IMR-90 (cell line): ENCODE measurements around the gene EIF4G2. TPM values are rescaled to one million over a fixed set of nuclear protein-coding genes. Genes with fewer than 3 reads are reported as not detected.

Experiments used
- ATAC-seq: fragments of 200-7000 bp; cut with Tn5 transposase; 2 replicates; pipeline ENCODE4 v1.9.1; 2020; ENCODE audit warnings: low read depth, mild to moderate bottlenecking, moderate library complexity
- BruUV-seq: library from RNA; stranded (reverse); fragments of 400-500 nt; replicated peaks from 2 replicates; lab custom pipeline; 2021; lab: Mats Ljungman, UMichigan
- CTCF ChIA-PET: fragments of 300-600 bp; formaldehyde crosslinking; extraction: SDS; loops from one replicate; lab custom pipeline; 2021; ENCODE audit warnings: antibody characterized with exemption; lab: Yijun Ruan, JAX
- POLR2A ChIA-PET: fragments of 300-600 bp; sonication (Branson Sonifier 250); formaldehyde crosslinking; loops from one replicate; lab custom pipeline; 2022; ENCODE audit warnings: antibody characterized with exemption; ENCODE audit not compliant: unreplicated experiment; lab: Charles Lee
- DNase-seq: peaks from one replicate; pipeline ENCODE4 v3.0.0; 2013
- H2AFZ ChIP-seq: replicated peaks from 2 replicates; pipeline ENCODE3; 2013; ENCODE audit warnings: low read length, mild to moderate bottlenecking; ENCODE audit not compliant: poor library complexity
- H2AK5ac ChIP-seq: 2 replicates; pipeline ENCODE4 v1.6.1; 2013; ENCODE audit warnings: low read depth, low read length, inconsistent platforms
- H2AK9ac ChIP-seq: replicated peaks from 2 replicates; pipeline ENCODE3; 2013; ENCODE audit warnings: mild to moderate bottlenecking, low read depth, low read length, moderate library complexity; ENCODE audit not compliant: poor library complexity
- H2BK120ac ChIP-seq: 2 replicates; pipeline ENCODE4 v1.6.1; 2013; ENCODE audit warnings: low read depth, low read length, inconsistent platforms
- H2BK15ac ChIP-seq: 3 replicates; pipeline ENCODE4 v1.6.1; 2013; ENCODE audit warnings: low read depth, low read length, inconsistent platforms
- H2BK20ac ChIP-seq: 2 replicates; pipeline ENCODE4 v1.6.1; 2013; ENCODE audit warnings: low read depth, mild to moderate bottlenecking, inconsistent platforms, low read length, moderate library complexity
- H2BK5ac ChIP-seq: 2 replicates; pipeline ENCODE4 v1.6.1; 2013; ENCODE audit warnings: mild to moderate bottlenecking, low read depth, low read length, inconsistent platforms; ENCODE audit not compliant: poor library complexity, severe bottlenecking
- H3K14ac ChIP-seq: replicated peaks from 2 replicates; pipeline ENCODE4 v1.6.1; 2013; ENCODE audit warnings: low read depth, low read length, inconsistent platforms
- H3K18ac ChIP-seq: 2 replicates; pipeline ENCODE4 v1.6.1; 2013; ENCODE audit warnings: low read depth, low read length, control low read depth
- H3K23ac ChIP-seq: 2 replicates; pipeline ENCODE4 v1.6.1; 2013; ENCODE audit warnings: low read depth, low read length, inconsistent platforms
- H3K27ac ChIP-seq: 2 replicates; pipeline ENCODE4 v1.5.1; 2013; ENCODE audit warnings: mild to moderate bottlenecking, control low read depth, low read length; ENCODE audit not compliant: insufficient read depth
- H3K27me3 ChIP-seq: 2 replicates; pipeline ENCODE4 v1.6.1; 2013; ENCODE audit warnings: low read length; ENCODE audit not compliant: control insufficient read depth, insufficient read depth
- H3K36me3 ChIP-seq: 2 replicates; pipeline ENCODE4 v1.6.1; 2013; ENCODE audit warnings: low read length, mixed read lengths; ENCODE audit not compliant: control insufficient read depth, insufficient read depth
- H3K4ac ChIP-seq: 2 replicates; pipeline ENCODE4 v1.6.1; 2013; ENCODE audit warnings: low read depth, low read length, inconsistent platforms
- H3K4me1 ChIP-seq: 2 replicates; pipeline ENCODE4 v1.6.1; 2013; ENCODE audit warnings: low read length, mixed read lengths; ENCODE audit not compliant: control insufficient read depth, insufficient read depth
- H3K4me2 ChIP-seq: 2 replicates; pipeline ENCODE4 v1.6.1; 2013; ENCODE audit warnings: low read depth, mild to moderate bottlenecking, control low read depth, low read length, moderate library complexity
- H3K4me3 ChIP-seq: 2 replicates; pipeline ENCODE4 v1.5.1; 2013; ENCODE audit warnings: low read depth, mild to moderate bottlenecking, control low read depth, low read length, moderate library complexity; ENCODE audit not compliant: insufficient read depth
- H3K56ac ChIP-seq: 2 replicates; pipeline ENCODE4 v1.6.1; 2013; ENCODE audit warnings: low read length, inconsistent platforms; ENCODE audit not compliant: insufficient read depth; ENCODE audit errors: extremely low read depth
- H3K79me1 ChIP-seq, 2 experiments: 2 replicates each; pipeline ENCODE4 v1.6.1; 2013; ENCODE audit warnings: low read length in 2 of 2, inconsistent platforms in 1 of 2, low read depth in 1 of 2
- H3K9ac ChIP-seq: 2 replicates; pipeline ENCODE4 v1.6.1; 2013; ENCODE audit warnings: low read depth, low read length, control low read depth
- H3K9me1 ChIP-seq: 2 replicates; pipeline ENCODE4 v1.6.1; 2013; ENCODE audit warnings: low read length, inconsistent platforms; ENCODE audit not compliant: insufficient read depth
- H3K9me3 ChIP-seq: 2 replicates; pipeline ENCODE4 v1.6.1; 2013; ENCODE audit warnings: low read length; ENCODE audit not compliant: control insufficient read depth, insufficient read depth
- H4K20me1 ChIP-seq: 2 replicates; pipeline ENCODE4 v1.6.1; 2013; ENCODE audit warnings: low read length, inconsistent platforms; ENCODE audit not compliant: insufficient read depth
- H4K5ac ChIP-seq: 2 replicates; pipeline ENCODE4 v1.6.1; 2013; ENCODE audit warnings: mild to moderate bottlenecking, low read depth, low read length, control low read depth
- H4K8ac ChIP-seq, 2 experiments: 2 replicates each; pipeline ENCODE4 v1.6.1; 2013; ENCODE audit warnings: low read depth in 2 of 2, low read length in 2 of 2, control low read depth in 1 of 2, inconsistent platforms in 1 of 2
- H4K91ac ChIP-seq: 2 replicates; pipeline ENCODE4 v1.6.1; 2013; ENCODE audit warnings: low read depth, low read length, inconsistent platforms; ENCODE audit not compliant: insufficient read depth
- BHLHE40 ChIP-seq: fragments of 150-350 bp; IDR thresholded peaks from 2 replicates; pipeline ENCODE4 v1.6.1; 2016; ENCODE audit warnings: mild to moderate bottlenecking, low read depth, low read length
- CHD1 ChIP-seq: IDR thresholded peaks from 2 replicates; pipeline ENCODE4 v1.6.1; 2012; ENCODE audit warnings: low read depth, low read length, improper control_type of control experiment
- MXI1 ChIP-seq: IDR thresholded peaks from 2 replicates; pipeline ENCODE4 v1.6.1; 2012; ENCODE audit warnings: low read depth, mild to moderate bottlenecking, low read length, moderate library complexity, borderline replicate concordance
- POLR2A ChIP-seq: IDR thresholded peaks from 2 replicates; pipeline ENCODE4 v1.6.1; 2012; ENCODE audit warnings: mild to moderate bottlenecking, low read depth, low read length
- RCOR1 ChIP-seq: IDR thresholded peaks from 2 replicates; pipeline ENCODE4 v1.6.1; 2012; ENCODE audit warnings: mild to moderate bottlenecking, low read length, improper control_type of control experiment; ENCODE audit not compliant: insufficient replicate concordance
- USF2 ChIP-seq: fragments of 150-350 bp; IDR thresholded peaks from 2 replicates; pipeline ENCODE4 v1.6.1; 2017; ENCODE audit warnings: mild to moderate bottlenecking, antibody characterized with exemption, low read length, low read depth
- dilution Hi-C: fragments of 300-500 bp; cut with HindIII; formaldehyde crosslinking; loops from one replicate; pipeline ENCODE4 v1.14.3; 2018; ENCODE audit warnings: low sequenced_read_pairs; ENCODE audit not compliant: unreplicated experiment
- in situ Hi-C: fragments of 300-500 bp; cut with MboI; formaldehyde crosslinking; loops from 3 replicates; pipeline ENCODE4 v1.14.3; 2019; ENCODE audit warnings: low sequenced_read_pairs, inconsistent platforms, mixed read lengths
- intact Hi-C: fragments of 100-400 bp; cut with micrococcal nuclease; formaldehyde crosslinking; loops from 2 replicates; pipeline ENCODE4 v1.10.0; 2022
- polyA plus RNA-seq, 3 experiments: library from polyadenylated mRNA; depleted of rRNA; stranded (reverse); fragments of >200 nt; gene quantifications; 2 replicates each; pipeline ENCODE4 v1.2.3, GENCODE V29; 2012; ENCODE audit warnings: low replicate concordance in 1 of 3
- total RNA-seq: library from RNA; depleted of rRNA; stranded (reverse); fragments of >200 nt; gene quantifications from 2 replicates; pipeline ENCODE4 v1.2.3, GENCODE V29; 2012
- TF ChIP-seq, protein P1 (sequence below): conservative IDR thresholded peaks from 2 replicates; pipeline ENCODE4 v1.5.1; 2012; ENCODE audit warnings: mild to moderate bottlenecking, low read depth, low read length, improper control_type of control experiment

Gene EIF4G2
- total and polyA plus RNA-seq, 2 of the 4 experiments (the other 2 are of a cell fraction): 492 to 1,216 TPM

GRCh38 chr11:10813945-10814344 lies 5.2 kb upstream of the EIF4G2 start:
- TF ChIP-seq USF2: no peak
- TF ChIP-seq MXI1: no peak
- TF ChIP-seq, protein P1, sequence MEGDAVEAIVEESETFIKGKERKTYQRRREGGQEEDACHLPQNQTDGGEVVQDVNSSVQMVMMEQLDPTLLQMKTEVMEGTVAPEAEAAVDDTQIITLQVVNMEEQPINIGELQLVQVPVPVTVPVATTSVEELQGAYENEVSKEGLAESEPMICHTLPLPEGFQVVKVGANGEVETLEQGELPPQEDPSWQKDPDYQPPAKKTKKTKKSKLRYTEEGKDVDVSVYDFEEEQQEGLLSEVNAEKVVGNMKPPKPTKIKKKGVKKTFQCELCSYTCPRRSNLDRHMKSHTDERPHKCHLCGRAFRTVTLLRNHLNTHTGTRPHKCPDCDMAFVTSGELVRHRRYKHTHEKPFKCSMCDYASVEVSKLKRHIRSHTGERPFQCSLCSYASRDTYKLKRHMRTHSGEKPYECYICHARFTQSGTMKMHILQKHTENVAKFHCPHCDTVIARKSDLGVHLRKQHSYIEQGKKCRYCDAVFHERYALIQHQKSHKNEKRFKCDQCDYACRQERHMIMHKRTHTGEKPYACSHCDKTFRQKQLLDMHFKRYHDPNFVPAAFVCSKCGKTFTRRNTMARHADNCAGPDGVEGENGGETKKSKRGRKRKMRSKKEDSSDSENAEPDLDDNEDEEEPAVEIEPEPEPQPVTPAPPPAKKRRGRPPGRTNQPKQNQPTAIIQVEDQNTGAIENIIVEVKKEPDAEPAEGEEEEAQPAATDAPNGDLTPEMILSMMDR: no peak
- no peak for TF ChIP-seq POLR2A
- no peak for TF ChIP-seq CHD1
- TF ChIP-seq RCOR1: no peak
- no peak for TF ChIP-seq BHLHE40
- in situ Hi-C loops: no loop called here
- Histone ChIP-seq H3K27me3 (no peaks in the 10 kb centered on the region), H4K5ac (no peak overlapping the region), H2AFZ (no peak overlapping the region), H3K36me3 (no peaks in the 10 kb centered on the region), H2BK120ac (no peak overlapping the region), H3K4ac (no peak overlapping the region), H3K18ac (no peak overlapping the region), H3K4me3 (no peak overlapping the region), H3K4me1 (no peaks in the 10 kb centered on the region; the same call in 1 of the 2 replicates), H3K56ac (no peak overlapping the region), H4K20me1 (no peaks in the 10 kb centered on the region), H2BK20ac (no peak overlapping the region), H2AK9ac (no peak overlapping the region), H3K9ac (no peak overlapping the region), H2AK5ac (no peak overlapping the region), H4K91ac (no peak overlapping the region), H3K14ac (no peak overlapping the region), H2BK15ac (no peak overlapping the region), H2BK5ac (no peak overlapping the region), H3K27ac (no peak overlapping the region), H3K23ac (no peak overlapping the region), H3K79me1 (peaks cover 0 to 5% of the 10 kb centered on the region in 2 experiments; a peak in 1 of 4 replicates), H3K4me2 (no peak overlapping the region), H3K9me3 (no peaks in the 10 kb centered on the region), H4K8ac (no peak overlapping the region), H3K9me1 (peaks cover 6% of the 10 kb centered on the region; the same call in 1 of the 2 replicates)
- dilution Hi-C loops: no loop called here
- DNase-seq (no peak), ATAC-seq (no peak)
- BruUV-seq: no TSS peak
- intact Hi-C loops: no loop called here
- ChIA-PET POLR2A (no interaction called here), CTCF (interaction anchor here (0.5 kb wide), 1 partner anchor 264 kb away, joined by 3 read pairs; no protein-coding TSS in a partner anchor)
